GM12878 (cell line): Measurements from ENCODE around the gene ACVR1C. TPM values are rescaled to one million over a fixed set of nuclear protein-coding genes. Genes with fewer than 3 reads are reported as not detected.

Experiments used
- ATAC-seq: fragments of 200-7000 bp; cut with Tn5 transposase; 3 replicates; pipeline ENCODE4 v1.9.1; 2020; ENCODE audit warnings: mild to moderate bottlenecking, moderate library complexity
- BruUV-seq: library from RNA; stranded (reverse); fragments of 400-500 nt; replicated peaks from 2 replicates; lab custom pipeline; 2021; lab: Mats Ljungman, UMichigan
- CTCF ChIA-PET: fragments of 300-600 bp; sonication (Branson Sonifier 250); formaldehyde crosslinking; extraction: SDS; loops from one replicate; lab custom pipeline; 2021; ENCODE audit warnings: inconsistent platforms; lab: Yijun Ruan, JAX
- POLR2A ChIA-PET: fragments of 350-600 bp; formaldehyde crosslinking; extraction: SDS; loops from one replicate; lab custom pipeline; 2021; ENCODE audit warnings: inconsistent platforms; lab: Charles Lee
- RAD21 ChIA-PET: fragments of 300-600 bp; sonication (Branson Sonifier 250); formaldehyde crosslinking; loops from one replicate; lab custom pipeline; 2023; ENCODE audit warnings: antibody characterized with exemption; ENCODE audit not compliant: unreplicated experiment; lab: Charles Lee
- SMC1A ChIA-PET: fragments of 300-600 bp; sonication (Branson Sonifier 250); formaldehyde crosslinking; loops from one replicate; lab custom pipeline; 2023; ENCODE audit not compliant: unreplicated experiment, uncharacterized antibody; lab: Charles Lee
- DNase-seq: peaks from one replicate; pipeline ENCODE4 v3.0.0-alpha.2; 2011; ENCODE audit warnings: low read depth, low spot score
- FAIRE-seq: peaks from 3 replicates; lab custom pipeline; 2011; peaks lifted over from hg19 to GRCh38; lab: Jason Lieb, UNC
- H2AFZ ChIP-seq: 2 replicates; pipeline ENCODE4 v1.6.0; 2011; ENCODE audit warnings: low read depth, low read length, control low read depth; ENCODE audit not compliant: control insufficient read depth
- H3K27ac ChIP-seq: 2 replicates; pipeline ENCODE4 v1.5.1; 2011; ENCODE audit warnings: control low read depth; ENCODE audit not compliant: control insufficient read depth, insufficient read depth
- H3K27me3 ChIP-seq, 2 experiments: replicated peaks in 1 of 2; 2 replicates each; pipeline versions ENCODE4 v1.6.0 to v1.6.1; 2011; ENCODE audit warnings: low read length in 1 of 2; ENCODE audit not compliant: control insufficient read depth in 2 of 2, insufficient read depth in 2 of 2
- H3K36me3 ChIP-seq, 2 experiments: 2 replicates each; pipeline ENCODE4 v1.5.1; 2011; ENCODE audit warnings: low read length in 1 of 2; ENCODE audit not compliant: control insufficient read depth in 2 of 2, insufficient read depth in 2 of 2
- H3K4me1 ChIP-seq: 2 replicates; pipeline ENCODE4 v1.6.1; 2011; ENCODE audit warnings: mild to moderate bottlenecking, low read length, moderate library complexity, mixed read lengths; ENCODE audit not compliant: control insufficient read depth, insufficient read depth
- H3K4me2 ChIP-seq: 2 replicates; pipeline ENCODE4 v1.6.0; 2011; ENCODE audit warnings: control low read depth; ENCODE audit not compliant: control insufficient read depth, insufficient read depth
- H3K4me3 ChIP-seq: fragments of 200-600 bp; sonication (generic); 2 replicates; pipeline ENCODE4 v1.5.1; 2016
- H3K79me2 ChIP-seq: 2 replicates; pipeline ENCODE4 v1.6.0; 2011; ENCODE audit warnings: low read length; ENCODE audit not compliant: control insufficient read depth, insufficient read depth
- H3K9ac ChIP-seq: 2 replicates; pipeline ENCODE4 v1.8.0; 2011; ENCODE audit warnings: low read length, control low read depth, mixed read lengths; ENCODE audit not compliant: control insufficient read depth, insufficient read depth
- H3K9me3 ChIP-seq: replicated peaks from 3 replicates; pipeline ENCODE4 v1.5.1; 2011; ENCODE audit warnings: mild to moderate bottlenecking, low read length; ENCODE audit not compliant: control insufficient read depth, insufficient read depth
- H4K20me1 ChIP-seq: 2 replicates; pipeline ENCODE4 v1.6.0; 2011; ENCODE audit not compliant: control insufficient read depth, insufficient read depth
- BCL11A ChIP-seq: IDR thresholded peaks from 2 replicates; pipeline ENCODE4 v1.6.1; 2011; ENCODE audit warnings: low read depth, low read length
- EED ChIP-seq: sonication (generic); IDR thresholded peaks from 2 replicates; pipeline ENCODE4 v1.6.1; 2016; ENCODE audit warnings: antibody characterized with exemption, low read depth
- MEF2A ChIP-seq: IDR thresholded peaks from 2 replicates; pipeline ENCODE4 v1.6.1; 2011; ENCODE audit warnings: low read depth, mild to moderate bottlenecking, low read length, moderate library complexity; ENCODE audit not compliant: insufficient read depth
- NBN ChIP-seq: fragments of 450-650 bp; IDR thresholded peaks from 2 replicates; pipeline ENCODE4 v1.6.1; 2016
- SMAD1 ChIP-seq: fragments of 450-650 bp; IDR thresholded peaks from 2 replicates; pipeline ENCODE4 v1.6.1; 2018; ENCODE audit warnings: mild to moderate bottlenecking, low read depth; ENCODE audit not compliant: partially characterized antibody
- SREBF2 ChIP-seq: IDR thresholded peaks from 2 replicates; pipeline ENCODE4 v1.6.1; 2012; ENCODE audit warnings: mild to moderate bottlenecking, low read length
- TBL1XR1 ChIP-seq: IDR thresholded peaks from 2 replicates; pipeline ENCODE4 v1.6.1; 2012; ENCODE audit warnings: low read depth, low read length, improper control_type of control experiment
- WGBS: methylation state at CpG from one replicate; pipeline ENCODE4 v1.1.6; 2016; ENCODE audit warnings: low lambda C conversion rate; ENCODE audit not compliant: insufficient replicate concordance, insufficient coverage; ENCODE audit errors: missing lambda C conversion rate; 5-methylcytosine and 5-hydroxymethylcytosine counted together
- in situ Hi-C: fragments of 300-500 bp; cut with MboI; formaldehyde crosslinking; loops from 9 replicates; pipeline ENCODE4 v1.14.3; 2018; ENCODE audit warnings: mixed read lengths
- intact Hi-C: fragments of 100-400 bp; cut with micrococcal nuclease; formaldehyde crosslinking; loops from one replicate; pipeline ENCODE4 v1.14.2; 2022; ENCODE audit not compliant: unreplicated experiment
- polyA plus RNA-seq, 11 experiments: library from polyadenylated mRNA; depleted of rRNA in 4 of 11; unstranded in 6 of 11; stranded (reverse) in 5 of 11; fragments of >200 nt; fragmentation: Nextera tagmentation in 4 of 11; fragmentation: Illumina TruSeq in 1 of 11; extraction: Ambion mirVana in 4 of 11; extraction: Trizol in 1 of 11; gene quantifications; 1 replicate in 1 of 11; 2 replicates in 10 of 11; pipeline versions ENCODE4 v1.2.1 to v1.2.3, GENCODE V29; 2011 to 2016; ENCODE audit warnings: inconsistent platforms in 2 of 11, missing spikeins in 2 of 11, low read depth in 1 of 11
- total RNA-seq, 4 experiments: library from RNA; depleted of rRNA in 3 of 4; stranded (reverse); fragments of >200 nt in 3 of 4; fragmentation: Illumina TruSeq in 1 of 4; extraction: Trizol in 1 of 4; gene quantifications; 2 replicates each; pipeline versions ENCODE4 v1.2.1 to v1.2.3, GENCODE V29; 2013 to 2021
- TF ChIP-seq, protein P1 (sequence below): IDR thresholded peaks from 2 replicates; pipeline ENCODE4 v1.6.1; 2012; ENCODE audit warnings: low read depth, low read length, improper control_type of control experiment
- TF ChIP-seq, protein P2 (sequence below): IDR thresholded peaks from 2 replicates; pipeline ENCODE4 v1.6.1; 2011; ENCODE audit warnings: borderline replicate concordance, low read depth, mild to moderate bottlenecking, moderate library complexity, low read length; ENCODE audit not compliant: insufficient read depth, poor library complexity, severe bottlenecking
- TF ChIP-seq, protein P3 (sequence below): IDR thresholded peaks from 2 replicates; pipeline ENCODE4 v1.6.1; 2012; ENCODE audit warnings: mild to moderate bottlenecking, low read depth, low read length

The ACVR1C gene
- total and polyA plus RNA-seq, 10 of the 15 experiments (the other 5 are each of a cell fraction or from before 2014, with no cell fraction given): not detected

DNA sequence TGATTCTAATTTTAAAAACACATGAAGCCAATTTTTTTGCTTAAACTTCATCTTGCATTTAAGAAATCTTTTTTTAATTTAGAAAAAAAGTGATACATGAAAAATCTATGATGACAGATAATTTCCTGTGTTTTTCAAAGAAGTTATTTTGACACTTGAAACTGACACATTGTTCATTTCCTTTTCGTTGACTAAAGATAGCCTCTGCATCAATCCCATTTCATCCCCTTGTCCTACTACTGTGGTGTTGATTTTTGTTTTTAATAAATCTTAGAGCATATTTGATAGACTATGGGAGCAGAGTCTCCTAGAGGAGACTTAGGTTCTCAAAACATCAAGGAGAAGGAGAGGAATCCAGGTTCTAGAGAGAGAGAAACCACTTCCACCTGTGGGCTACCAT, 70.9 kb downstream of the ACVR1C start:
- ChIA-PET RAD21 (no interaction called here), SMC1A (no interaction called here), CTCF (interaction anchor here (1.5 to 1.6 kb wide), 2 partner anchors 13 to 255 kb away, joined by 3 to 6 read pairs; no protein-coding TSS in a partner anchor), POLR2A (no interaction called here)
- no peaks in the 10 kb centered on the region for H3K36me3 ChIP-seq
- no peak overlapping the region for H2AFZ ChIP-seq
- ATAC-seq: no peak
- no peaks in the 10 kb centered on the region for H3K27me3 ChIP-seq
- no peak overlapping the region for H3K4me3 ChIP-seq
- WGBS: 10% methylated on average over 1 of the region's 1 CpG
- BruUV-seq: no TSS peak
- no peak overlapping the region for H3K4me2 ChIP-seq
- no peak for FAIRE-seq
- in situ Hi-C loops (no loop called here), intact Hi-C loops (no loop called here)
- H3K27ac ChIP-seq: no peak overlapping the region
- H3K4me1 ChIP-seq: no peaks in the 10 kb centered on the region
- no peaks in the 10 kb centered on the region for H4K20me1 ChIP-seq
- no peaks in the 10 kb centered on the region for H3K79me2 ChIP-seq
- no peak for DNase-seq
- TF ChIP-seq, protein P1, sequence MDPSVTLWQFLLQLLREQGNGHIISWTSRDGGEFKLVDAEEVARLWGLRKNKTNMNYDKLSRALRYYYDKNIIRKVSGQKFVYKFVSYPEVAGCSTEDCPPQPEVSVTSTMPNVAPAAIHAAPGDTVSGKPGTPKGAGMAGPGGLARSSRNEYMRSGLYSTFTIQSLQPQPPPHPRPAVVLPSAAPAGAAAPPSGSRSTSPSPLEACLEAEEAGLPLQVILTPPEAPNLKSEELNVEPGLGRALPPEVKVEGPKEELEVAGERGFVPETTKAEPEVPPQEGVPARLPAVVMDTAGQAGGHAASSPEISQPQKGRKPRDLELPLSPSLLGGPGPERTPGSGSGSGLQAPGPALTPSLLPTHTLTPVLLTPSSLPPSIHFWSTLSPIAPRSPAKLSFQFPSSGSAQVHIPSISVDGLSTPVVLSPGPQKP: no peak
- TF ChIP-seq MEF2A: no peak
- no peaks in the 10 kb centered on the region for H3K9me3 ChIP-seq
- H3K9ac ChIP-seq: no peak overlapping the region

DNA sequence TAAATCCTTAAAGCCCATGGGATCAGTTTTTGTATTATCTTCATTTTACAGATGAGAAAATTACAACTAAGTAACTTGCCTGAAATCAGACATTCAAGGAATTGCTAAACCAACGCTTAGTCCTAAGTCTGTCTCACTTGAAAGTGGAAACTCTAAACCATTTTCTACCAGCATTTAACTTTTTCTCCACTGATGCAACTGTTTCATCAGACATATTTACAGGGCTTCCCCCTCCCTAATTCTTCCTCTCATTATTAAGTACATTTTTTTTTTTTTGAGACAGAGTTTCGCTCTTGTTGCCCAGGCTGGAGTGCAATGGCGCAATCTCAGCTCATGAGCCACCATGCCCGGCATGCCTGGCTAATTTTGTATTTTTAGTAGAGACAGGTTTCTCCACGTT, 88.6 kb downstream of the ACVR1C start:
- H3K4me1 ChIP-seq: no peaks in the 10 kb centered on the region
- POLR2A ChIA-PET: no interaction called here
- CTCF ChIA-PET: no interaction called here
- no peak overlapping the region for H3K27ac ChIP-seq
- H3K79me2 ChIP-seq: no peaks in the 10 kb centered on the region
- no peaks in the 10 kb centered on the region for H3K36me3 ChIP-seq
- H3K4me3 ChIP-seq: no peak overlapping the region
- DNase-seq (no peak), ATAC-seq (no peak), FAIRE-seq (no peak)
- no peak overlapping the region for H3K4me2 ChIP-seq
- SMC1A ChIA-PET: interaction anchor here (0.8 to 1.4 kb wide), 2 partner anchors 203 to 238 kb away, joined by 3 read pairs; no protein-coding TSS in a partner anchor
- H2AFZ ChIP-seq: no peak overlapping the region
- intact Hi-C loops: no loop called here
- RAD21 ChIA-PET: no interaction called here
- no peaks in the 10 kb centered on the region for H4K20me1 ChIP-seq
- WGBS: 76% methylated on average over 5 of the region's 5 CpGs
- H3K9ac ChIP-seq: no peak overlapping the region
- no TSS peak for BruUV-seq
- H3K9me3 ChIP-seq: no peaks in the 10 kb centered on the region
- no peaks in the 10 kb centered on the region for H3K27me3 ChIP-seq
- in situ Hi-C loops: no loop called here
- TF ChIP-seq NBN: no peak
- TF ChIP-seq EED: no peak
- no peak for TF ChIP-seq SREBF2
- TF ChIP-seq, protein P2, sequence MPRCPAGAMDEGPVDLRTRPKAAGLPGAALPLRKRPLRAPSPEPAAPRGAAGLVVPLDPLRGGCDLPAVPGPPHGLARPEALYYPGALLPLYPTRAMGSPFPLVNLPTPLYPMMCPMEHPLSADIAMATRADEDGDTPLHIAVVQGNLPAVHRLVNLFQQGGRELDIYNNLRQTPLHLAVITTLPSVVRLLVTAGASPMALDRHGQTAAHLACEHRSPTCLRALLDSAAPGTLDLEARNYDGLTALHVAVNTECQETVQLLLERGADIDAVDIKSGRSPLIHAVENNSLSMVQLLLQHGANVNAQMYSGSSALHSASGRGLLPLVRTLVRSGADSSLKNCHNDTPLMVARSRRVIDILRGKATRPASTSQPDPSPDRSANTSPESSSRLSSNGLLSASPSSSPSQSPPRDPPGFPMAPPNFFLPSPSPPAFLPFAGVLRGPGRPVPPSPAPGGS: no peak
- TF ChIP-seq TBL1XR1: no peak
- TF ChIP-seq SMAD1: no peak
- TF ChIP-seq, protein P3, sequence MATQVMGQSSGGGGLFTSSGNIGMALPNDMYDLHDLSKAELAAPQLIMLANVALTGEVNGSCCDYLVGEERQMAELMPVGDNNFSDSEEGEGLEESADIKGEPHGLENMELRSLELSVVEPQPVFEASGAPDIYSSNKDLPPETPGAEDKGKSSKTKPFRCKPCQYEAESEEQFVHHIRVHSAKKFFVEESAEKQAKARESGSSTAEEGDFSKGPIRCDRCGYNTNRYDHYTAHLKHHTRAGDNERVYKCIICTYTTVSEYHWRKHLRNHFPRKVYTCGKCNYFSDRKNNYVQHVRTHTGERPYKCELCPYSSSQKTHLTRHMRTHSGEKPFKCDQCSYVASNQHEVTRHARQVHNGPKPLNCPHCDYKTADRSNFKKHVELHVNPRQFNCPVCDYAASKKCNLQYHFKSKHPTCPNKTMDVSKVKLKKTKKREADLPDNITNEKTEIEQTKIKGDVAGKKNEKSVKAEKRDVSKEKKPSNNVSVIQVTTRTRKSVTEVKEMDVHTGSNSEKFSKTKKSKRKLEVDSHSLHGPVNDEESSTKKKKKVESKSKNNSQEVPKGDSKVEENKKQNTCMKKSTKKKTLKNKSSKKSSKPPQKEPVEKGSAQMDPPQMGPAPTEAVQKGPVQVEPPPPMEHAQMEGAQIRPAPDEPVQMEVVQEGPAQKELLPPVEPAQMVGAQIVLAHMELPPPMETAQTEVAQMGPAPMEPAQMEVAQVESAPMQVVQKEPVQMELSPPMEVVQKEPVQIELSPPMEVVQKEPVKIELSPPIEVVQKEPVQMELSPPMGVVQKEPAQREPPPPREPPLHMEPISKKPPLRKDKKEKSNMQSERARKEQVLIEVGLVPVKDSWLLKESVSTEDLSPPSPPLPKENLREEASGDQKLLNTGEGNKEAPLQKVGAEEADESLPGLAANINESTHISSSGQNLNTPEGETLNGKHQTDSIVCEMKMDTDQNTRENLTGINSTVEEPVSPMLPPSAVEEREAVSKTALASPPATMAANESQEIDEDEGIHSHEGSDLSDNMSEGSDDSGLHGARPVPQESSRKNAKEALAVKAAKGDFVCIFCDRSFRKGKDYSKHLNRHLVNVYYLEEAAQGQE: no peak
- no peak for TF ChIP-seq BCL11A
